Keratinocyte (primary cell): ENCODE data around the gene EGFR.

ENCODE experiments used
- CTCF ChIP-seq, 3 experiments: IDR thresholded peaks in 1 of 3; conservative IDR thresholded peaks in 1 of 3; optimal IDR thresholded peaks in 1 of 3; 2 replicates in 2 of 3; 3 replicates in 1 of 3; pipeline versions ENCODE3 to v1.5.1; 2011; ENCODE audit warnings: low read length in 3 of 3, mild to moderate bottlenecking in 3 of 3, moderate library complexity in 2 of 3, control low read depth in 1 of 3, inconsistent platforms in 1 of 3; ENCODE audit not compliant: insufficient read depth in 2 of 3; ENCODE audit errors: extremely low read depth in 1 of 3
- EZH2 ChIP-seq: IDR thresholded peaks from one replicate; pipeline ENCODE4 v1.6.1; 2012; ENCODE audit warnings: inconsistent platforms, mild to moderate bottlenecking, low read length, moderate library complexity

DNA sequence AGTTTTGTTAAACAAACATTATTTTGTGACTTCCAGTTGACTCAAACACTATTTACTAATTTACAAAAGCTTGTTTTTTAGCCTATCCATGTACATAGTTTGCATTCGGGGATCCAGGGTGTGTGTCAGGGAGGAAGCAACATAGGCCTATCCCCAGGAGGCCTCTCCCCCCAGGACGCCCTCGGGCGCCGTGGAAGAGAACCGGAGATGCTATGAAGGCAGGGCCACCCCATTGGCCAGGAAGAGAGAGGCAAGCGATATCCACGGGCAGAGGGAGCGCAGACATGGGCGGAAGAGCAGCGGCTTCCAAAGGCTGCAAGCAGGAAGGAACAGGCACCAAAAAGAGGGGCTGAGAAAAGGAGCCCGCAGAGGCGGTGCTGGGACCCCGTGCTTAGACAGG is 38.3 kb upstream of the EGFR start:
- TF ChIP-seq CTCF (optimal IDR thresholded peaks at IDR 0.05 in 1 of 3, IDR thresholded peaks at IDR 0.05 in 1 of 3, conservative IDR thresholded peaks at IDR 0.05 in 1 of 3; ENCODE audit: extremely low read depth in 1 of 3, insufficient read depth in 2 of 3, low read length in 3 of 3) (no peak), EZH2 (no peak)
